NCI-H146 treated with DMSO at 0.1 percent for 48 hours (cell line): ENCODE measurements around the gene PIP5K1A.
A peak's percentile ranks its signal among the peaks of the same experiment; 100 is the strongest.
"Not testable (repeated sequence)": the region's sequence is repeated elsewhere in the genome, so short reads cannot be mapped to it uniquely, and the experiment has no call there.

ENCODE experiments used
- DNase-seq: peaks from one replicate; lab custom pipeline; 2025; ENCODE audit not compliant: unreplicated experiment; lab: John Stamatoyannopoulos, UW

Gene PIP5K1A

GRCh38 chr1:151198254-151199127 lies at the start of gene PIP5K1A:
PIP5K1A (plus strand) TSS chr1:151198552; CDS start chr1:151198997, 445 bp downstream.
- peak; percentile 97 for DNase-seq

DNA sequence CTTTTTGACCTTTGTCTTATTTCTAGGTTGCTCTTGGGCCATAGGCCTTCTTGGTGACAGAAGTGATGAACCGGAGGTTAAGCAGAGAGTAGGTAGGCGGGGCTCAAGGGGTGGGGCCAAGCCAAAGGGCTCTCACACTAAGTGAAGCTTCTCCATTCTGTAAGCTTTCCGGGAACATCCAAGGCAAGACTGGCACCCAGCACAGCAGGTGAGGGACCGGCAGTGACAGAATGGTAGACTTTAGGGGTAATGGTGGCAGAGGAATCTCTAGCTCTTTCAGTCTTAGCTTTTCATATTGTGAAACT lies 41.9 kb upstream of the PIP5K1A start, which contains the start of gene TNFAIP8L2:
TNFAIP8L2 (plus strand) TSS at position 135 of the 305 bp plus-strand sequence. CDS start 2,049 bp downstream, outside the sequence.
- DNase-seq: no peak

GRCh38 chr1:151157067-151157531 lies 41.3 kb upstream of the PIP5K1A start:
- DNase-seq: no peak

DNA sequence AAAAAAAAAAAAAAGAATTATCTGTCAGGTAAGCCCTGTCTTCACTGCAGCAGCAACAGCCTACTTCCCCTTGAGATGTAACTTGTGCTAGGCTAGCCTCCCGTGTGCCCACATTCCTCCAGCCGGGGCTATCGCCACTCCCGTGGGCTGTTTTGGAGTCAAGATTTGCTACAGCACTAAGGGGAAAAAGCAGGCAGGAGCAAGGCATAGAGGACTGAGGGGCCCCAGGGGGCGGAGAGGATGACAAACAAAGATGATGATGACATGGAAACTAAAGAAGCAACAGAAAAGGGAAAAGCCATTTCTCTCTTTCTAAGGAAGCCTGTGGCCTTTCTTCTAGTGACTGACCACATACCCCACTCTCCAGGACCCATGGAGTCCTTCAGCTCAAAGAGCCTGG lies 40.0 kb upstream of the PIP5K1A start:
- no peak for DNase-seq

DNA sequence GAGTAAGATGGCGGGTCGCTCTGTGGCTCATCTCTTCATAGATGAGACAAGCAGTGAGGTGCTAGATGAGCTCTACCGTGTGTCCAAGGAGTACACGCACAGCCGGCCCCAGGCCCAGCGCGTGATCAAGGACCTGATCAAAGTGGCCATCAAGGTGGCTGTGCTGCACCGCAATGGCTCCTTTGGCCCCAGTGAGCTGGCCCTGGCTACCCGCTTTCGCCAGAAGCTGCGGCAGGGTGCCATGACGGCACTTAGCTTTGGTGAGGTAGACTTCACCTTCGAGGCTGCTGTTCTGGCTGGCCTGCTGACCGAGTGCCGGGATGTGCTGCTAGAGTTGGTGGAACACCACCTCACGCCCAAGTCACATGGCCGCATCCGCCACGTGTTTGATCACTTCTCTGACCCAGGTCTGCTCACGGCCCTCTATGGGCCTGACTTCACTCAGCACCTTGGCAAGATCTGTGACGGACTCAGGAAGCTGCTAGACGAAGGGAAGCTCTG lies 39.6 kb upstream of the PIP5K1A start:
- no peak for DNase-seq

- no peak for DNase-seq
Observed at GRCh38 chr1:151159373-151159772, 39.0 kb upstream of the PIP5K1A start.

DNA sequence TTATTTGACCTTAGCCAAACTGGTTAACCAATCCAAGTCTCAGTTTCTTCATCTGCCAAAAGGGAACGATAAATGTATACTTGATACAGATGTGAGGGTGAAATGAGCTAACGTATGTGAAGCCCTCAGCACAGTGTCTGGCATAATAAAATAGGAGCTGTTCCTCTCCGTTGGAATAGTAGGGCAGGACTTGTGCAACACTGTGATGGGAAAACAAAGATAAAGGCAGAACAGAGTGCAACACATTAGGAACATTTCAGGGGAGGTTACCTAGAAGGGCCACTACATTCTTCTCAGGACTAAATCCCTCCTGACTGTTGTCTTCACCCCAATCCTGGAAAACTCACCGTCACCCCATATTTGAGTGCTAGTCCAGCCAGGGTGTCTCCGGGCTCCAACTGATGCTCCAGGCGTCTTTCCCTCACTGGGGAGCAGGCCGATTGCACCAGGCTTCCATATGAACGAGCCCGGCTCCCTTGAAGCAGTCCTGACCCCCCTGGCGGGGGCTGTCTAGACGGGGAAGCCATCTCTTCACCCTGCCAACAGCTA lies 33.5 kb upstream of the PIP5K1A start:
- DNase-seq: no peak

DNA sequence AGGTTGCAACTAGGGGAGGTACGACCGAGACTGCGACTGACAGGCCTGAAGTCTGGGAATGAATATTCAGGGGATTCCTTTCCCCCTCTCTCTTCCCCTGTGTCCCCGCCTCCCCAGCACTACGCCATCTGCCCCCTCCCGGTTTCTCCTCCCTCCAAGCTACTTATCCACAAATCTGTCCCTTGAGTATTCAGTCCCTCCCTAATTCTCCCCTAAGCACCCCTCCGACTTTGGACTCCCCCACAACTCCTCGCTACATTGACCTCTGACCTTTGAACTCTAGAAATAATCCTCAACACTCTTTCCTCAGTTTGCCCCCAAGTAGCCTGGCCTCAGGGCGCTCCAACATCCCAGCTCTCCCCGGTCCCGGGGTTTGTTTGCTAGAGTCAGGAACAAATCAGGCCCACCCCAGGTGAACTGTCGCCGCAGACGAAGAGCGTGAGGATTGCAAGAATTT lies 33.0 kb upstream of the PIP5K1A start:
- peak; percentile 37 for DNase-seq

DNA sequence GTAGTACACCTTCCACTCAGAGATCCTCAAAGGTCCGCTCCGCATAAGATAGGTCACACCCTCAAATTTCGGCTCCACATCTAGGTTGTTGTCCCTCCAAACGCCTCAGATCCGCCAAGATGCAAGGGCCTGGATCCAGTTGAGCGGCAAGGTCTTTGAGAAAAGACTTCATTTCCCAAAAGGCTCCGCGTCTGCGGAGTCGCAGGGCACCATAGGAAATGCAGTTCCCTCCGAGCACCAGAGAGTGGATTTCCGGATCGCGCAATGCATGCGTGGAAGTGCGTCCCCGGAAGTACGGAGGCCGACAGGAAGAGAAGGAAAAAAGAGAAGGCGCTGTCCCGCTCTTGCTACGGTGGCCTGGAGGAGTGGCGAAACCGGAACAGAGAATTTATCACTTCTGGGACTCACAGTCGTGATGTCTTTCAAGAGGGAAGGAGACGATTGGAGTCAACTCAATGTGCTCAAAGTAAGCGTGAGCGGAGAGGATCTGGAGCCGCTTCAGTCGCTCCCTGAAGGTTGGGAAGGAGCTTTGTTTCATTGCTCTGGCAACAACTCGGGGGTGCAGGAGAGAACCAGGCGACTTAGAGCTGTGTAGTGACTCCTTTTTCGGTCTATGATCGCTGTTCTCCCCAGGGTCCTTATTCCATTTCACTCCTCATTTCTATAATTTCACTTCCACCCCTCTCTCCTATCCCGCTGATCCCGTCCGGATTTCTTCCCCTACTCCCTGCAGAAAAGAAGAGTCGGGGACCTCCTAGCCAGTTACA lies 32.4 kb upstream of the PIP5K1A start, which contains the start of the genes LYSMD1 and SCNM1:
LYSMD1 (minus strand) TSS at position 165 of the 767 bp plus-strand sequence. CDS start 644 bp downstream, outside the sequence.
SCNM1 (plus strand) TSS at position 407 of the 767 bp plus-strand sequence; CDS start at position 416, 9 bp downstream.
- DNase-seq: peak; percentile 94

- peak; percentile 35 for DNase-seq
Observed at GRCh38 chr1:151166505-151166956, 31.8 kb upstream of the PIP5K1A start.

DNA sequence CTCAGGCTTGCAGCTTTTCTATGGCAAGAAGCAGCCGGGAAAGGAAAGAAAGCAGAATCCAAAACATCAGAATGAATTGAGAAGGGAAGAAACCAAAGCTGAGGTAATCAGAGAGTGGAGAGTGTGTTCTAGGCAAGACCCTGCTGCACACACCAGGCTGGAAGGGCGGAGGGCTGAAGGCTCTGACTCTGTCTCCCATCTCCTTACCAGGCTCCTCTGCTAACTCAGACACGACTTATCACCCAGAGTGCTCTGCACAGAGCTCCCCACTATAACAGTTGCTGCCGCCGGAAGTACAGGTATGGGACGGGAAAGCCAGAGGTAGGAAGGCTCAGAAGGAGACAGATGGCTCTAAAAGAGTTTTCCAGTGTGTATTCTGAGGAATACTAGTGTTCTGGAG lies 31.2 kb upstream of the PIP5K1A start:
- no peak for DNase-seq

GRCh38 chr1:151171190-151171589 lies 27.2 kb upstream of the PIP5K1A start:
- DNase-seq: no peak

DNA sequence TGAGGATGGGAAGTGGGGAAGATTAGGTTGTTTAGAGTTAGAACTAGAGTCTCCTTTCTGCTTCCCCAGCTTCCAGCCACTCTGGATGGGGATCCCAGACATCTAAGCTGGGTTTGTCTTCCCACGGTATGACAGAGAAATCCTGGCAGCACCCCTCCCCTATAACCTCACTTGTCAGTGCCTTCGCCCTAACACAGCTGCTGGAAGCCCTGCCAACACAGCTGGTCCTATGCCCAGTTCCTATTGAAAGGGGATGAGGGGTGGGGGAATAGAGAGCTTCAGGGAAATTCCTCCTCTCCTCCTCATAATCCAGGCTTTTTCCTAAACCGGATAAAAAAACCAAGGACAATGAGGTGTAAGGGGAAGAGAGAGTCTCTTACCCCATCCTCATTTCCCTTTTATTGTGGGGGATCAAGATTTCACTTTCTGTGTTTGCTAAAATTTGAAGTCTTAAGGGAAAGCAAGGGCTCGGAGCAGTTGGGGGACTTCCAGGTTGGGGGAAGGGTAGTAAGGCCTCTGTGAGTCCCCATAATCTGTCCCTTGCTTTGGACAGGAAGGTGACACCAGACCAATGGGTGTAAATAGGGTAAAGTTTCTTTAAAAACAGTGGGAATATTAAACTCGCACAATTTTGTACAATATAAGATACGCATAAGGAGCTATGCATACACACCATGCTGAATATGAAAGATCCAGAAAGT lies 23.2 kb upstream of the PIP5K1A start:
- DNase-seq: no peak

DNA sequence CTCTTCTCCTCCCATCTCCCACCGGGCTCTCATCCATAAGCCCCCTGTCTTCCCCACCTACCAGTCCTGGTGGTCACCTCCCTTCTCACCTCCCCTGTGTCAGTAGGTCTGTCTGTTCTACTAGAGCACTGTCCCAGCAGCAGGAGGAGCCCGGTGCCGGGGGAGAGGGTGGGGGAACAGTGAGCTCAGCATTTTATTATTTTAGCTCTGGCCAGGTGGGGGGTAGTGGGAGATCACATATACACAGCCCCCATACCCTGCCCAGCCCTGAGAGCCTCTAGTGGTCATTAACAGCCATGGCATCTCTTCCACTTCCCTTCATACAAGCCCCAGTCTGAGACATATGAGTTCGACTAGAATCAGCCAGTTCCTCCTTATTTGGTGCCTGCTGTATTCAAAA lies 22.5 kb upstream of the PIP5K1A start, which contains the start of gene TMOD4:
TMOD4 (minus strand) TSS at position 119 of the 400 bp plus-strand sequence. CDS start 1,106 bp downstream, outside the sequence.
- no peak for DNase-seq

DNA sequence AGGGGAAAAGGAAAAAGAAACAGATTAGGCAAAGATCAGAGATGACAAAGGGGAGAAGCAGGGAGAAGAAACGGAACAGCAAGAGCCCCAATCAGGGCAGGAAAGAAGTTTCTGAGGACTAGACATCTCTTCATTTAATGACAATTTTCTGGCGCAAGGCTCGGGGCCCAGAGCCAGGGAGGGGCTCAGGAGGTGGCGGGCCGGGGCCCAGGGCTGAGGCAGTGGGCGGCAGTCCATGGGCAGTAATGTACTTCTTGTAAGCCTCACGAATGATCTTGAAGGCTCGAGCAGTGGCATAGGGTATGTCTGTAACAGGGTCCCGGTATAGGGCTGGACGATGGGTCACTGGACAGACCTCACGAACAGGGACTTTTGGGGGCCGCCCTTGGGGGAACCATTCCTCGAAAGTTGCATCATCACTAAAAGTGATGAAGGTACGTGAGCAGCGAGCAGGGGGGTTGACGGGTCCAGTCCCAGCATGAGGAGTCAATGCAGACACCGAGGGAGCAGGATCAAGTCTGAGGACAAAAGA lies 21.8 kb upstream of the PIP5K1A start:
- DNase-seq: no peak

GRCh38 chr1:151184211-151184610 lies 14.1 kb upstream of the PIP5K1A start:
- no peak for DNase-seq

GRCh38 chr1:151187205-151187604 lies 11.1 kb upstream of the PIP5K1A start:
- no peak for DNase-seq

- DNase-seq: not testable (repeated sequence)
Observed at GRCh38 chr1:151188667-151189066, 9.7 kb upstream of the PIP5K1A start.

- peak; percentile 90 for DNase-seq
Observed at GRCh38 chr1:151189637-151190445, 8.5 kb upstream of the PIP5K1A start, which contains the start of gene VPS72. VPS72 (minus strand) TSS chr1:151190197; CDS start chr1:151190121, 76 bp downstream.
